SW 1271 (cell line): Measurements from ENCODE around the gene ADPRHL1.

ENCODE experiments used
- DNase-seq, 2 experiments: peaks; one replicate each; lab custom pipeline; 2025; lab: John Stamatoyannopoulos, UW

The ADPRHL1 gene

DNA sequence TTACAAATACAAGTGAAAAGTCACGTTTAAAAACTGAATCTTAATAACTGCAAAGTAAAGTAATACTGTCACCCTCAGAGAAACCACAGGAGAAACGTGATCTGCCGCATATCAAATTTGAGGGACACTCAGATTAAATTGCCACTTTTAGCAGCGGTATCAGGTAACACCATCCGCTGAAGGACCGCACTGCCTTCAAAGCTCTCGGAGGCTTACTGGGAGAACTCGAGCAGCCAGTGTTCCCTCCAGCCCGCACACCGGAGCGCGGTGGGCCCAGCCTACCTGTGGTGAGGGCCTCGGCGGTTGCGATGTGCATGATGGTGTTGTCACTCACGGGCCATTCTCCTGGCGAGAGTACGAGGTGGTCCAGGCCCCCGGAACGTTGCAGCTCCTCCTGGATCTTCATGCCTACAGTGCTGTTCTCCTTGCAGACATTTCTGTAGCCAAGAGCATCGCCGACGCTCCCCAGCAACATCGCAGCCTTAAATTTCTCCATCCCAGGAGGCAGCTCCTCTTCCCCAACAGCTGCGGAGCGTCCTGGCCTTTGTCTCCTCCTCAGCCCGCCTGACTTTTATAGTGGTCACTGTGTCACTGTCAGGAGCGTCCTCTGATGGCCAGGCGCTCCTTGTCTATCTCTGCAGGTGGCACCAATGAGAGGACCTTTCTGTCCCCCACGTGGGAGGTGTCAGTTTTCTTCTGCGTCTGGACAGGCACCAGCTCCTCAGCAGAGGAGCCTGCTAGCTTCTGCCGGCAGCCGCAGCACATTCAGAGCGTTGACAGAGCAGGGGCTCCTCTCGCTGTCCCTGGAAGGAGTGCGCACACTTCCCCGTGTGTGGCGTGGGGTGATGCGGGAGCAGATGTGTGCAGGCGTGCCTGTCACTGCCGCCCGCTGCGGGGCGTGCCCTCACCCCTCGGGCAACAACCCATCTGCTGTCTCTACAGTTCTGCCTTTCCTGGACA, at the start of gene ADPRHL1:
Gene ADPRHL1, minus strand, starts transcription at position 547 of the 960 bp plus-strand sequence. Its CDS starts 51 bp downstream, at position 496.
- DNase-seq = no peak

DNA sequence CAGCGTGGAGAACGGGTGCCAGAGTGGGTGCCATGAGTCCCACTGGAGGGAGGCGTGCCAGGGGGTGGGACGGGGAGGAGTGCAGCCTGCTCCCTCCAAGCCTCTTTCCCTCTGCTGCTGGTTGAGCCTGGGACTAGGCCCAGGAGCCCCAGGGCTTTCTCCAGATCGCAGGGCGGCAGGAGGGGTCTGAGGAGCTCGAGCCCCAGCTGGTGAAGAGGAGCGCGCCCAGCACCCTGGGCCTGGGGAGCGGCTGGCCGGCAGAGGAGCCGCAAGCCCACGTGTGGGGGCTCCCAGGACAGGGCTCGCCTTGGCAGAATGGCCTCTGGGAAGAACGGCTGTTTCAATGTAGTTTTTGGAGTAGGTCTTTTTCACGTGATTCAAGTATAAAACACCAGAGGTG, 49.4 kb upstream of the ADPRHL1 start:
- DNase-seq = no peak

DNA sequence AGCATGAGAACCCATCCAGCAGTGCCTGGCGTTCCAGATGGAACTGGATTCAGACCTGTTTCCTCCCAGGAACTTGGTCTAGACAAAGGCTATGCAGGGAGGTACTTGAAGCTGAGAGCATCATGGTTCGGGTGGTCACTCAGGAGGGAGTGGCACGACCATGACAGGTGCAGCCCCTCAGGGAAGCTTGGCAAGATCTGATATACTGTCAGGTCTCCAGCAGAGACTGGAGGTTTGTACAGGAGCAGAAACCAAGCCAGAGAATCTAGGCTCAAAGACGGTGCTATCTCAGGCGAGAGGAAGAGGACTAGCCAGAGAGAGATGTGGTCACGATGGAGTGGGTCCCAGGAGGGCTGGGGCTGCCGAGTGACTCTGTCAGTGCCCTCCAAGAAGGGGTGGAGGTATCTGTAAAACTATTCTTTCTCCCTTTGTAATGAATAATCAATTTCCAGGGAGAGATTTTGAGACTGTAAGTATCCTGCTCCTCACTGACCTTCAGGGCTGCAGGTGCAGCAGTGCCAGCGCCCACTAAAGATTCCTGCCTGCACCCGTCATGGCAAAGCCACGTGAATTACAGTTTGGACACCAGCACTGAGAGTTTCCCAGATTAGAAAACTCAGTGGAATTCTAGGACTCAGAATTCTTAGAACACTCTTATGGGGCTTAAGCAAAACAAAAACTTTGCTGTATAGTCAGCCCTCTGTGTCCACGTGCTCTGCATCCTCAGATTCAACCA, 47.4 kb upstream of the ADPRHL1 start:
- no peak for DNase-seq

DNA sequence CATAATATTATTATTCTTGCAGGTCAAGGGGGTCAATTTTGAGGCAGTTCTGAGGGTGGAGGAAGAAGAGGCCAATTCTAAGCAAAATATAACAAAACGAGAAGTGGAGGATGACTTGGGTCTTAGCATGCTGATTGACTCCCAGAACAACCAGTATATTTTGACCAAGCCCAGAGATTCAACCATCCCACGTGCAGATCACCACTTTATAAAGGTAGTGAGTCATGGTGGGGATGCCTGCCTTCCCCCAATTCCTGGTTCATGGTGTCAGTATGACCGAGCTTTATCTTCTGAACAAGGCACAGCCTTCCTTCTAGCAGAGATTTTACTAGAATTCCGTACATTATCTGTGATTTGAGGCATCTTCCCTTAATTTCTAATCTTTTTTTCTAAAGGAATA, 46.6 kb upstream of the ADPRHL1 start:
- DNase-seq = no peak

DNA sequence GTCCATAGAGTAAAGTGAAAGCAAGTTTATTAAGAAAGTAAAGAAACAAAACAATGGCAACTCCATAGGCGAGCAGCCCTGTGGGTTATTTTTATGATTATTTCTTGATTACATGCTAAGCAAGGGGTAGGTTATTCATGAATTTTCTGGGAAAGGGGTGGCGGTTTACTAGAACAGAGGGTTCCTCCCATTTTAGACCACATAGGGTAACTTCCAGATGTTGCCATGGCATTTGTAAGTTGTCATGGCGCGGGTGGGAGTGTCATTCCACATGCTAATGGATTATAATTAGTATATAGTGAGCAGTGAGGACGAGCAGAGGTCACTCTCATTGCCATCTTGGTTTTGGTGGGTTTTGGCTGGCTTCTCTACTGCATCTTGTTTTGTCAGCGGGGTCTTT, 45.6 kb upstream of the ADPRHL1 start:
- DNase-seq = no peak

DNA sequence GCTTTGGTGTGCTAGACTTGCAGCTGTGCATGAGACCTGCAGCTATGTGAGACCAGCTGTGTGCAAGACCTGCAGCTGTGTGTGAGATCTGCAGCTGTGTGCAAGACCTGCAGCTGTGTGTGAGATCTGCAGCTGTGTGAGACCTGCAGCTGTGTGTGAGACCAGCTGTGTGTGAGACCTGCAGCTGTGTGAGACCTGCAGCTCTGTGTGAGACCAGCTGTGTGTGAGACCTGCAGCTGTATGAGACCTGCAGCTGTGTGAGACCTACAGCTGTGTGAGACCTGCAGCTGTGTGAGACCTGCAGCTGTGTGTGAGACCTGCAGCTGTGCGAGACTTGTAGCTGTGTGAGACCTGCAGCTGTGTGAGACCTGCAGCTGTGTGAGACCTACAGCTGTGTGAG, 43.9 kb upstream of the ADPRHL1 start:
- DNase-seq = no peak

DNA sequence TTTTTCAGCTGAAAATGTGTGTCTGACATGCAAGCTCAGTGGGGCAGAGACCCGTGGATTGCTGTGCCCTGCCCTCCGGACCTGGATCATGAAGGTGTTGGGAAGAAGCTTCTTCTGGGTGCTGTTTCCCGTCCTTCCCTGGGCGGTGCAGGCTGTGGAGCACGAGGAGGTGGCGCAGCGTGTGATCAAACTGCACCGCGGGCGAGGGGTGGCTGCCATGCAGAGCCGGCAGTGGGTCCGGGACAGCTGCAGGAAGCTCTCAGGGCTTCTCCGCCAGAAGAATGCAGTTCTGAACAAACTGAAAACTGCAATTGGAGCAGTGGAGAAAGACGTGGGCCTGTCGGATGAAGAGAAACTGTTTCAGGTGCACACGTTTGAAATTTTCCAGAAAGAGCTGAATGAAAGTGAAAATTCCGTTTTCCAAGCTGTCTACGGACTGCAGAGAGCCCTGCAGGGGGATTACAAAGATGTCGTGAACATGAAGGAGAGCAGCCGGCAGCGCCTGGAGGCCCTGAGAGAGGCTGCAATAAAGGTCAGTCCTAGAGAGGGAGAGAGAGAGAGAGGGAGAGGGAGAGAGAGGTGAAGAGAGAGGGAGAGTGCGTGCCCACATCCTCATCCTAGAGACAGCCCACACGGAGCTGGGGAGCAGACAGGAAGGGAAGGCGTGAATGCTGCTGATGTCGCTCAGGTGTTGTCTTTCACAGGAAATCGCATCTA, 42.4 kb upstream of the ADPRHL1 start:
- DNase-seq = no peak

DNA sequence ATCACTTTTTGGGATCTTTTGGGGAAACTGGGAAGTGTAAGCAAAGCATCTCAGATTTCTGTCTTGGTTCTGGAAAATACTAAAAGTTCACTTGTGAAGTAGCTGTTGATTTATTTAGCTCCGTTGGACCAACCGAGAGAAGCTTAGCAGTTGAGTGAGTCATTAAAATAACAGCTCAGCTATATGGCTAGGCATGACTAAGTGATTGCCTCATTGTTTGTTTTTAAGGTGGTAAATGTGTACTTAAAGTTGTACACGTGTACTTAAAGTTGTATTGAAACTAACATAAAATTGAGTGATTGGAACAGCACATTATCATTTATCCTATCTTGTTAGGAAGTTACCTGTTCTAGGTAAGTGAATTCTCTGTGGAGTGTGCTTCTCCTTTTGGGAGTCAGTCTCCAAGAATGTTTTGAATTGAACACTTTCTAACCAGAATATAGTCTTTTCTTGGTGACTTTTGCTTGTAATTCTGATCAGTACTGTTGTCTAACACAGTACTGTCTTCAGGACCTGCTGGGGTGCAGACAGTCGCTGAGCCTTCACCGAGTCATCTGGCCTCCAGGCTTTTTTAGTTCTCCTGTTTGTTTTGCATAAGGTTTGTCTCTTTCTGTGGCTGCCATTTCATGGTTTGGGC, 40.1 kb upstream of the ADPRHL1 start:
- peak; percentile 8 to 67 for DNase-seq

DNA sequence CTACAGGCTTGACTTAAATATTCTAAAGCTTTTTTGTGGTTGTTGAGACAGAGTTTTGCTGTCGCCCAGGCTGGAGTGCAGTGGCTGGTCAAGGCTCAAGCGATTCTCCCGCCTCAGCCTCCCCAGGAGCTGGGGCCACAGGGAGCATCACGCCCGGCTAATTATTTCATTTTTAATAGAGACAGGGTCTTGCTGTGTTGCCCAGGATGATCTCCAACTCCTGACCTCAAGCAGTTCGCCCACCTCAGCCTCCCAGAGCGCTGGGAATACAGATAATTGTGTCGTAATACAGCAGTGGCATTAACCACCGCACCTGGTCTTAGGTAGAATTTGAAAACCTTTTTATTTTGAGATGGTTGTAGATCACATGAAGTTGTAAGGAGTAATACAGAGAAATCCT, 38.7 kb upstream of the ADPRHL1 start:
- DNase-seq = no peak

DNA sequence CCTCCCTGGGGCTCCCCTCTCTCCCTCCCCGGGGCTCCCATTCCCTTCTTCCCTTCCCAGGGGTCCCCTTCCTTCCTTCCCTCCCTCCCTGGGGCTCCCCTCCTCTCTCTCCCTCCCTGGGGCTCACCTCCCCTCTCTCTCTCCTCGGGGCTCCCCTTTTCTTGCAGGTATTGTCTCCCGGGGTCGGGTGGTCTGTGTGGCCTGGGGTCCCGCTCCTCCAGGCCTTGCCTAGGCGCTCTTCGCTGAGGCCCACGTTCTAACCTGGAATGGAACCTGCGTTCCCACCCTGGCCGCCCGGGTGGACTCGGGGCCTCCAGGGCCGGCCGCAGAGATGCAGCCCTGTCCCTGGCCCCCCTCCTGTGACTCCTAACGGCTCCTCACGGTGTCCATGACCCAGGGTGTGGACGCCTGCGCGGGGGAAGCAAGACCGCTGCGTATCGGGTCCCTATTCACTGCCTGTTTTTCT, 38.2 kb upstream of the ADPRHL1 start:
- no peak for DNase-seq

DNA sequence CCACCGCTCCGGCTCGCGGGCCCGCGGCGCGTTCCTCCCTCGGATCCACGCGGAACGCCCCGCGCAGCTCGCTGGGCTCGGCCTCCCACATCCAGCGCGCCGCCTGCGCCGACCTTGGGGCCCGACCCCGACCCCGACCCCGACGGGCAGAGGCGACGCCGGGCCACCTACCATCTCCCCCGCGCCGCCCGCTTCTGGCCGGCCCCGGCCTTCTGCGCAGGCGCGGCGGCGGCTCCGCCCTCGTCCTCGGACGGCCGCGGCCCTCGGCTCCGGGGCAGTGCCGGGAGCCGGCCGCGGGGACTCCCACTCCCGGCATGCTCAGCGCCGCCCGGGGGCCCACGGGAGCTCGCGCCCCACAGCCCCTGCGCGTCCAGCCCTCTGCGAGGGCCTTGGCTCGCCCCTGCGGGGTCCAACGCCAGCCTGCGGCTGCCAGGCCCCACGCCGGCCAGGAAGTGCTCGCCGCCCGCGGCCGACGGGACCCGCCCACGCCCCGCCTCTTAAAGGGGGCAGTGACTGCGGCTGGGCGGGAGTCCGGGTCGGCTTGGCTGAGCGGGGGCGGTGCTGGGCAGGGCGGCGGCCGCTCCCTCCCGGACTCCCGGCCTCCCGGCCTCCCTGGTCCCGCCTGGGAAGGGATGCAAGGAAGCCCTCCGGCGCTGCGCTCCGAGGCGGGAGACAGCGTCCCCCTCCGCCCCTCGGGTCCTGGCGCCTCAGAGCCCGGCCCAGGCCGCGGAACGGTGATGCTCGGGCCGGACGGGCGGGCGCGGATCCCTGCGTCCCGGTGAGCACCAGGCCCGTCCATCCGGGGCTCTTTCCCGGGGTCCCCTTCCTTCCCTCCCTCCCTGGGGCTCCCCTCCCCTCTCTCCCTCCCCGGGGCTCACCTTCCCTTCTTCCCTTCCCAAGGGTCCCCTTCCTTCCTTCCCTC, 37.5 kb upstream of the ADPRHL1 start, which contains the start of gene DCUN1D2:
Gene DCUN1D2, minus strand, starts transcription at position 216 of the 922 bp plus-strand sequence. Its CDS starts 42 bp downstream, at position 174.
- peak; percentile 13 to 45 for DNase-seq

DNA sequence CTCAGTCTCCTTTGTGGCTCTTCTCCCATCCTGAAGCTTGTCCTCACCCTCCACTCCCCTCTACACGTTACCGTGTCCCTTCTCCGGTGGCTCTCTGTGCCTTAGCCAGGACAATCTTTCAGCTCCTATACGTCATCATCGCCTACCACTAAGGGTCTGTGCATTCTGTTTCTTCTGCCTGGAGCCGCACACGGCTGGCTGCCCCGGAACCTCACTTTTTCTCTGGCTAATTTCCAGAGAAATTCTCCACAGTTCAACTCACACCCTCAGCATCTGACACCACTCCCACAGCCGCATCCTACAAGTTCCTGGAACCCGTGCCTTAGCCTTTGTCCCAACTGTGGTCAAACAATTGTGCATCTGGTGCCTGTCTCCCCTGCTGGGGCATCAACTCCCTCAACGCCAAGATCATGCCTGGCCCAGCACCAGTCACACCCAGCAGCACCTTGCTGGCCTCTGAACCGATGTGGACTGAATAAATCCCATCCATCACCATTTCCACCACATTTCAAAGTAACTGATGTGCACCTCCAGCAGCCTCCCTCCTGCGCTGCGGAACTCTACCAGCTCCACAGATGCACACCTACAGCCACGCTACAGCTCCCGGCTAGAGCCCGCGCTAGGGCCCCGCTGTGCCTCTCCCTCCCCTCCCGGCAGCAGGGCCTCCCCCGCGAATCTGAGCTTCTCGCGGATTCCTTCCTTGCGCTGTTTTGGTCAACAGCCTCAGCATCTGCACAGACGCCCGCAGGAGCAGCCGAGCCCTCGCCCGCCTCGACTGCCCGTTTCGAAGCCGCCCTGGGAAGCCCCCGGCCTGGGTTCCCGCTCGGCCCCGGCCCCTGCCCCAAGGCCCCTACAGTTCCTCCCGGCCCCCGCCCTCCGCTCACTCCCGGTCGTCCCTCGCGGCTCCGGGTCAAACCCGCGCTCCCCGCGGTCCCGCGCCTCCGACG, 36.5 kb upstream of the ADPRHL1 start:
- DNase-seq = no peak

DNA sequence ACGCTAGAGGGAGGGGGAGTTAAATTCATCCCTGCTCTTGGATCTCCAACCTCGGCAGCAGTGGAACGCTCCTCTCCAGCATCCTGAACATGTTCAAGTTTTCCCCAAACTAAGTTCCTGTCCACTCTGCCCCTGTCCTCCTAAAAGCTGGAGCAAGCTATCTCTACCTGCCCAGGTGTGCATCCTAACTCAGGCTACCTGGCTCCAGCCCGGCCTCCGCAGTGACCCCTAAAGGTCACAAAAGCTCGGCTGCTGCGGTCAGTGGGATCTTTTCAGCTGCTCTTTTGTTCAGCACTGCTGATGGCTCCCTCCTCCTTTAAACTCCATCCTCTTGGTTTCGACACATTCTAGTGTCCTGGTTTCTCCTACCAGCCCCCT, 35.9 kb upstream of the ADPRHL1 start:
- no peak for DNase-seq

DNA sequence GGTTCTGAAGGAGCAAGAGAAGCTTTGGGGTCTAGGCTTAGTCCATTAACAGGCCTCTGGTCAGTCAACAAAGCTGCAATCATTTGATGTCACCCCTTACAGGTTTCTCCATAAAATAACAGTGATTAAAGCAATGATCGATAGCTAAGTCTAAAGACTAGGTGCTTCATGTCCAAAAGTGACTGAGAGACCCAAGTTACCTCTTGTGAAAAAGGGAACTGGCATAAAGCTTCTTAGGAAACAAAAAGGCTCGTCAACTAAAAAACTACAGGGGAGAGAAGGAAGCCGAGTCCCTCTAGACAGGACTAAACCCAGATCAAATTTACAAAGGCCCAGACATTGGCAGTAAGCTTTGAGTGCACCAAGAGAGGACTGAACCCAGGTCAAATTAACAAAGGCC, 35.0 kb upstream of the ADPRHL1 start:
- DNase-seq = no peak

DNA sequence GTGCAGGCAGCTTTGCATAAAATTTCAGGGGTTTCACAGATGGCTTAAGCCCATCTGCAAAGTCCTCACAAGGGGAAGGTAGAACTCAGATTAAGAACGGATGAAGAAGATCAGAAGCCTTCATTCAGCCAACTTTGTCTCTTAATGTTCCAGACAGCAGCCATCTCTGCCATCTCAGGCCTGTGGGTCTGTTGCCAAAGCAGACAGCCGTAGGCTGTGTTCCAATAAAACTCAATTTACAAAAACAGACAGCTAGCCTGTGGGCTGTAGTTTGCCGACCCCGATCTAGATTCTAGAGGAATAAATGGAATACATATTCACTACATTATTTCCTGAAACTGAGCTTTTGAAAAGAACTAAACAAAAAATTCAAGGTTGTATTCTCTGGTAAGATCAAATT, 33.4 kb upstream of the ADPRHL1 start:
- DNase-seq = no peak

DNA sequence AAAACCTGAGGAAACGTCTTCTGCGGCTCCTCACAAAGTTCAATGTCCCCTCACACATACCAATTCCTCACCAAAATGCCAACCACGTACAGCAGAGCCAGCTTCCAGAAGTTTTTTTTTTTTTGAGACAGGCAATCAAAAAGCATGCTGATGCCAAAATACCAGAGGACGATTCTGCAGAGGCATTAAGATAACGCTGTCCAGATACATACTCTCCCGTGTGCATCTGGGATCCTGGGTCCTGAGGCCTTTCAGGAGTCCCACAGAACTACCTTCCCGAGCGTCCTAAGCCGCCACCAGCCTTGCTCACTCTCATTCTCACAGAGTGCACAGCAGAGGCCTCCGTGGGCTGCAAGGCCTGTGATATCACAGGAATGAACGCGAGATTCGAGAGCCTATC, 32.3 kb upstream of the ADPRHL1 start:
- DNase-seq = no peak

DNA sequence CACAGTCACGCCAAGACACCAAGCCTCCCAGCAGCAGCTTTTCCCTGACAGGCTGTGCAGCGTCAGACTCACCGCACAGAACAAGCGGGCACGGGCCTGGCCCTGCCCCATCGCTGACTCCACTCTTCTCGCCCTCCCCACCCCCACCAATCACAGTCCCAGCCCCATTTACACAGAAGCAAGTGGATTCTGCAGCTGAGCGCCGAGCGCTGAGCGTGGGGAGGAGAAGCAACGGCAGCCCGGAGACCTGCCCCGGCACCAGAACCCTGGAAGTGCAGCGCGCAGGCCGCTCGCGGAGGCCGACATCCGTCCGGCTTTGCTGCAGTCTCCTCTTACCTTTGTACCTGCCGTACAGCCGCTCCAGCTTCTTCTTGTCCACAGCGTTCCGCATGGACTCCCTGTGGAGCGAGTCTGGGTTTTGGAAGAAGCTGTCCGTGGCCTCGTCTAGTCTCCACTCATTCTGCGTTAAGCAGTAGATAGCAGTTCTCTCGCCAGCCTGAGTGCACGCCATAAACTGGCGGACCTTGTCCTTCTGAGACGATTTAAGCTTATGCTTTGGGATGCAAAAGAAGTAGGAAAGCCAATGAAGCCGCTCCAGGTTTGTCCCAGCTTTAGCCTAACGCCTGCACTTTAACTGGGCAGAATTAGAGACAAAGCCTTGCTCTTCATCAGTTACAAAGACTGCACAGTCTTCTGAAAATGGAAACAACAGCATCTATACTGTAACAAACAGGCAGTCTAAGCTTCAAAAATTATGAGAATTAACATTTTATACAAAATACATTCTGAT, 30.4 kb upstream of the ADPRHL1 start:
- no peak for DNase-seq

DNA sequence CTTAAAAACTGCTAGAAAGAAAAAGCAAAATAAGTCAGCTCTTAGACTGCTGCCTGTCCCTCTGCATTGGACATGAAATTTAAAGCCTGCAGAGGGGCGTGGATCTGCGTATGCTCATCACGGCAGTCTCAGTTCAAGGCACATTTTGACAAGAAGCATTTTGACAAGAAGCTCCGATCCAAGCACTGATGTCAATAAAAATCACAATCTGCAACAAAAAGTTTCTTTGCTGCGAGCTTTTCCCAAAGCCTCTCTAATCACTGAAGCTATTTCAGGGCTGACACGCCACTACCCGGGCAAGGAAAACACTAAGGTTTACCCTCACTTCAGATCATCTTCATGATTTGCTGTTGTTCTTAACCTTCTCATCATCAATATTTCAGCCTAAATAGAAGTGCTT, 29.8 kb upstream of the ADPRHL1 start:
- no peak for DNase-seq

DNA sequence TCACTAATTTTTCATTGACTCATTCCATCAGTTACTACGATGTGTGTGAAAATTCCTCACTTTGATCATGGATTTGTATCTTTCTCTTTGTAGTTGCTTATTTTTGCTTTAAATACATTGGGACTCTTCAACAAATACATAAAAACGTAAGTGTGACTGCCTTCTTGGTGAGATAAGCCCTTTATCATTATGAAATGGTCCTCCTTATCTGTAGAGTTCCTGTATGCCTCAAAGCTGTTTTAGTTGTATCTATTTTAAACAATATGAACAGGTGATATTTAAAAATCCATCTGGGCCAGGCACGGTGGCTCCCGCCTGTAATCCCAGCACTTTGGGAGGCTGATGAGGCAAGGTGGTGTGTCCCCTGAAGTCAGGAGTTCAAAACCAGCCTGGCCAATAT, 25.9 kb upstream of the ADPRHL1 start:
- no peak for DNase-seq
